ENCODE results near the gene CACNA1D. TPM values are rescaled to one million over a fixed set of nuclear protein-coding genes. Genes with fewer than 3 reads are reported as not detected.

The CACNA1D gene
- total RNA-seq, 1 donor from 2014 or later, result 47.2 TPM

- peaks cover 7% of the 10 kb centered on the region for H3K4me1 ChIP-seq
- H3K36me3 ChIP-seq, result no peaks in the 10 kb centered on the region
- no peak overlapping the region for H3K4me3 ChIP-seq
- ATAC-seq (no peak), DNase-seq (no peak)
- TF ChIP-seq, protein P1, sequence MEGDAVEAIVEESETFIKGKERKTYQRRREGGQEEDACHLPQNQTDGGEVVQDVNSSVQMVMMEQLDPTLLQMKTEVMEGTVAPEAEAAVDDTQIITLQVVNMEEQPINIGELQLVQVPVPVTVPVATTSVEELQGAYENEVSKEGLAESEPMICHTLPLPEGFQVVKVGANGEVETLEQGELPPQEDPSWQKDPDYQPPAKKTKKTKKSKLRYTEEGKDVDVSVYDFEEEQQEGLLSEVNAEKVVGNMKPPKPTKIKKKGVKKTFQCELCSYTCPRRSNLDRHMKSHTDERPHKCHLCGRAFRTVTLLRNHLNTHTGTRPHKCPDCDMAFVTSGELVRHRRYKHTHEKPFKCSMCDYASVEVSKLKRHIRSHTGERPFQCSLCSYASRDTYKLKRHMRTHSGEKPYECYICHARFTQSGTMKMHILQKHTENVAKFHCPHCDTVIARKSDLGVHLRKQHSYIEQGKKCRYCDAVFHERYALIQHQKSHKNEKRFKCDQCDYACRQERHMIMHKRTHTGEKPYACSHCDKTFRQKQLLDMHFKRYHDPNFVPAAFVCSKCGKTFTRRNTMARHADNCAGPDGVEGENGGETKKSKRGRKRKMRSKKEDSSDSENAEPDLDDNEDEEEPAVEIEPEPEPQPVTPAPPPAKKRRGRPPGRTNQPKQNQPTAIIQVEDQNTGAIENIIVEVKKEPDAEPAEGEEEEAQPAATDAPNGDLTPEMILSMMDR (IDR thresholded peaks at IDR 0.05), result no peak
- no peak overlapping the region for H3K27ac ChIP-seq
- no peaks in the 10 kb centered on the region for H3K9me3 ChIP-seq
- intact Hi-C loops (cut with DNase I), result no loop called here
- H3K27me3 ChIP-seq, result no peaks in the 10 kb centered on the region
These were observed 95.4 kb downstream of the CACNA1D start for GRCh38 chr3:53589806-53590205.

DNA sequence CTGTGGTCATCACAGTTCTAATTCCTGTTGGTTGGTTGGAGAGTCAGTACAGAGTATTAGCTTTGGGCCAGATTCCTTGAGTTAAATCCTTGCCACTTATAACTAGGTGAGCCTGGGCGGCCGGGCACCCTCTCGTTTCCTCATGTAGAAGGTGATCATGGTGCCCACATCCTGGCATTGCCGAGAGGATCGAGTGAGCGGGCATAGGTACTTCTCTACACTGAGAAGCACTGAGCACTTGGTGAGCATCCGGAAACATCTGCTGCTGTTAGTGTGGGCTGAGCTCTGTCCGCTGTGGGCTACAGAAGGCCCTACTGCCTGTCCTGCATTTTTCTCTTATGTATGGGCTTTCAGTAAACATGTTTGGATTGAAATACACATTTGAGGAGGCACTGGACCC is 96.2 kb downstream of the CACNA1D start:
- intact Hi-C loops (cut with DNase I), result no loop called here
- Histone ChIP-seq H3K27me3 (no peaks in the 10 kb centered on the region), H3K27ac (no peak overlapping the region), H3K4me1 (peaks cover 7% of the 10 kb centered on the region), H3K36me3 (no peaks in the 10 kb centered on the region), H3K9me3 (no peaks in the 10 kb centered on the region), H3K4me3 (no peak overlapping the region)
- TF ChIP-seq, protein P1 (IDR thresholded peaks at IDR 0.05), result no peak
- no peak for DNase-seq
- ATAC-seq, result no peak

DNA sequence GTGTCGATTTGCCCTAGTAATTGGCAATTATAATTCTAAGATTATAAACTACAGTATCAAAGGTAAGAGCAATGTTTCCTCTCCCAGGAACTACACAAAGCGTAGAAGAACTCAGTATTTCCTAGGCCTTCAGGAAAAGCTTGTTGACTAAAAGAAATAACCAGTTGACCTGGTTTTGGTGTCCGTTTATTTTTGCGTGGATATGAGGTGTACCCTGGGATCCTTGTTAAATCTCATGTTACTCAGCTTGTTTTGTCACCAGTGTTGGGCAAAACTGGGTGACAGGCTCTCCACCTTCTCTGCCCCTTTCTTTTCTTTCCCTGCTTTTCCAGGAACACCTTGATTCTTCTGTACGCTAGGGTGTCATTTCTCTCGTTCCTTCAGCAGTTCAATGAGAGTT is 97.2 kb downstream of the CACNA1D start:
- Histone ChIP-seq H3K4me1 (peaks cover 7% of the 10 kb centered on the region), H3K27ac (no peak overlapping the region), H3K9me3 (no peaks in the 10 kb centered on the region), H3K4me3 (no peak overlapping the region), H3K36me3 (no peaks in the 10 kb centered on the region), H3K27me3 (no peaks in the 10 kb centered on the region)
- no peak for ATAC-seq
- DNase-seq, result no peak
- TF ChIP-seq, protein P1 (IDR thresholded peaks at IDR 0.05), result no peak
- intact Hi-C loops (cut with DNase I), result no loop called here

GRCh38 chr3:53592862-53593261 is 98.5 kb downstream of the CACNA1D start:
- intact Hi-C loops (cut with DNase I), result no loop called here
- DNase-seq (no peak), ATAC-seq (no peak)
- Histone ChIP-seq H3K4me3 (no peak overlapping the region), H3K36me3 (no peaks in the 10 kb centered on the region), H3K27me3 (no peaks in the 10 kb centered on the region), H3K9me3 (no peaks in the 10 kb centered on the region), H3K27ac (no peak overlapping the region), H3K4me1 (peaks cover 7% of the 10 kb centered on the region)
- TF ChIP-seq, protein P1 (IDR thresholded peaks at IDR 0.05), result no peak

DNA sequence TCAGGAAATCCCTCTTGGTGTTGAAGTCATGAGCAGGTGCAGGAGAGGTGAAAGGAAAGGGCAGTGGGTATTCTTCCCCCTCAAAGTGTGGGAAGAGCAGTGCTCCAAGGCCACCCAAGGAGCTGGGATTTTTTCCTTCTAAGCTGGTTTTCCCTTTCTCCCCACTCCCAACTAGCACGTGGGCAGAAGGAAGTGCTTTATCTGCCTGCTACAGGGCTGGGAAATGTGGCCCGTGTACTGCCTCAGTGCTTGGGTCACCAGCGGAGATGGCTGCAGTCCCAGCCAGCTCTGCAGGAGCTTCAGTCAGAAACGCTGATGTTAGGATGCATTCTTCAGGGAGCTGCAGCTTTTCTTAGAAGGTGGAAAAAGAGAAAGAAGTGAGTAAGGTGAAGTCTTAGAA is 99.2 kb downstream of the CACNA1D start:
- DNase-seq (no peak), ATAC-seq (no peak)
- H3K27me3 ChIP-seq, result no peaks in the 10 kb centered on the region

More for the DNA sequence above, 99.2 kb downstream of the CACNA1D start:
- Histone ChIP-seq H3K36me3 (no peaks in the 10 kb centered on the region), H3K9me3 (no peaks in the 10 kb centered on the region), H3K27ac (no peak overlapping the region), H3K4me3 (no peak overlapping the region), H3K4me1 (peaks cover 7% of the 10 kb centered on the region)
- TF ChIP-seq, protein P1 (IDR thresholded peaks at IDR 0.05), result no peak
- intact Hi-C loops (cut with DNase I), result no loop called here

Measured in upper lobe of right lung (tissue), 1 donor.